ENCODE data around the gene CFAP299.

GRCh38 chr4:80831383-80832361 lies 496.1 kb downstream of the CFAP299 start:
- TF ChIP-seq, protein P1, sequence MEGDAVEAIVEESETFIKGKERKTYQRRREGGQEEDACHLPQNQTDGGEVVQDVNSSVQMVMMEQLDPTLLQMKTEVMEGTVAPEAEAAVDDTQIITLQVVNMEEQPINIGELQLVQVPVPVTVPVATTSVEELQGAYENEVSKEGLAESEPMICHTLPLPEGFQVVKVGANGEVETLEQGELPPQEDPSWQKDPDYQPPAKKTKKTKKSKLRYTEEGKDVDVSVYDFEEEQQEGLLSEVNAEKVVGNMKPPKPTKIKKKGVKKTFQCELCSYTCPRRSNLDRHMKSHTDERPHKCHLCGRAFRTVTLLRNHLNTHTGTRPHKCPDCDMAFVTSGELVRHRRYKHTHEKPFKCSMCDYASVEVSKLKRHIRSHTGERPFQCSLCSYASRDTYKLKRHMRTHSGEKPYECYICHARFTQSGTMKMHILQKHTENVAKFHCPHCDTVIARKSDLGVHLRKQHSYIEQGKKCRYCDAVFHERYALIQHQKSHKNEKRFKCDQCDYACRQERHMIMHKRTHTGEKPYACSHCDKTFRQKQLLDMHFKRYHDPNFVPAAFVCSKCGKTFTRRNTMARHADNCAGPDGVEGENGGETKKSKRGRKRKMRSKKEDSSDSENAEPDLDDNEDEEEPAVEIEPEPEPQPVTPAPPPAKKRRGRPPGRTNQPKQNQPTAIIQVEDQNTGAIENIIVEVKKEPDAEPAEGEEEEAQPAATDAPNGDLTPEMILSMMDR (IDR thresholded peaks at IDR 0.05) = no peak
- TF ChIP-seq POLR2A (IDR thresholded peaks at IDR 0.05) = no peak
